Measurements from ENCODE around the gene FNDC3B.
"Not testable (repeated sequence)": the region's sequence is repeated elsewhere in the genome, so short reads cannot be mapped to it uniquely, and the experiment has no call there.

FNDC3B gene

GRCh38 chr3:172042136-172042662, 2.8 kb downstream of the FNDC3B start:
- Histone ChIP-seq H3K36me3 (no peaks in the 10 kb centered on the region; the same call in 1 of the 2 replicates), H3K4me1 (no peaks in the 10 kb centered on the region), H3K9me3 (no peaks in the 10 kb centered on the region), H3K4me3 (ENCODE audit: low read depth, low read length) (no peak overlapping the region), H3K27me3 (no peaks in the 10 kb centered on the region)
- TF ChIP-seq CTCF (IDR thresholded peaks at IDR 0.05; ENCODE audit: low read depth, low read length) = no peak
- no peak for DNase-seq

GRCh38 chr3:172042663-172043179, 3.3 kb downstream of the FNDC3B start:
- H3K4me1 ChIP-seq; H3K27me3 ChIP-seq; H3K36me3 ChIP-seq; H3K9me3 ChIP-seq; H3K4me3 ChIP-seq (ENCODE audit: low read depth, low read length); DNase-seq: not testable (repeated sequence)

- no peak for DNase-seq
- Histone ChIP-seq H3K27me3 (no peaks in the 10 kb centered on the region), H3K9me3 (no peaks in the 10 kb centered on the region), H3K36me3 (no peaks in the 10 kb centered on the region; the same call in 1 of the 2 replicates), H3K4me1 (no peaks in the 10 kb centered on the region), H3K4me3 (ENCODE audit: low read depth, low read length) (no peak overlapping the region)
- no peak for TF ChIP-seq CTCF (IDR thresholded peaks at IDR 0.05; ENCODE audit: low read depth, low read length)
These were observed 3.9 kb downstream of the FNDC3B start for GRCh38 chr3:172043233-172043632.

GRCh38 chr3:172043766-172044165, 4.4 kb downstream of the FNDC3B start:
- no peak overlapping the region for H3K4me3 ChIP-seq (ENCODE audit: low read depth, low read length)
- no peak for DNase-seq
- H3K27me3 ChIP-seq = no peaks in the 10 kb centered on the region
- H3K4me1 ChIP-seq = no peaks in the 10 kb centered on the region
- no peak for TF ChIP-seq CTCF (IDR thresholded peaks at IDR 0.05; ENCODE audit: low read depth, low read length)
- H3K9me3 ChIP-seq = no peaks in the 10 kb centered on the region; the same call in 1 of the 2 replicates
- no peaks in the 10 kb centered on the region; the same call in 1 of the 2 replicates for H3K36me3 ChIP-seq

- TF ChIP-seq CTCF (IDR thresholded peaks at IDR 0.05; ENCODE audit: low read depth, low read length) = no peak
- Histone ChIP-seq H3K4me1 (no peaks in the 10 kb centered on the region), H3K27me3 (no peaks in the 10 kb centered on the region), H3K9me3 (no peaks in the 10 kb centered on the region; the same call in 1 of the 2 replicates), H3K36me3 (no peaks in the 10 kb centered on the region; the same call in 1 of the 2 replicates), H3K4me3 (ENCODE audit: low read depth, low read length) (no peak overlapping the region)
- no peak for DNase-seq
These were observed 5.6 kb downstream of the FNDC3B start for GRCh38 chr3:172044833-172045585.

- no peak for DNase-seq
- no peaks in the 10 kb centered on the region for H3K4me1 ChIP-seq
- no peak for TF ChIP-seq CTCF (IDR thresholded peaks at IDR 0.05; ENCODE audit: low read depth, low read length)
- no peaks in the 10 kb centered on the region; the same call in 1 of the 2 replicates for H3K36me3 ChIP-seq
- H3K9me3 ChIP-seq = no peaks in the 10 kb centered on the region; the same call in 1 of the 2 replicates
- H3K4me3 ChIP-seq (ENCODE audit: low read depth, low read length) = no peak overlapping the region
- no peaks in the 10 kb centered on the region for H3K27me3 ChIP-seq
These were observed 7.0 kb downstream of the FNDC3B start for GRCh38 chr3:172046268-172046915.

Measured in BE2C (cell line).